GM21619 (cell line): ENCODE results near the gene CDH22.

Source experiments
- ATAC-seq: cut with Tn5 transposase; IDR thresholded peaks from one replicate; pipeline ENCODE4 v1.9.1; 2021; ENCODE audit not compliant: unreplicated experiment

The CDH22 gene

GRCh38 chr20:46343348-46343974, 35.2 kb upstream of the CDH22 start:
- no peak for ATAC-seq

DNA sequence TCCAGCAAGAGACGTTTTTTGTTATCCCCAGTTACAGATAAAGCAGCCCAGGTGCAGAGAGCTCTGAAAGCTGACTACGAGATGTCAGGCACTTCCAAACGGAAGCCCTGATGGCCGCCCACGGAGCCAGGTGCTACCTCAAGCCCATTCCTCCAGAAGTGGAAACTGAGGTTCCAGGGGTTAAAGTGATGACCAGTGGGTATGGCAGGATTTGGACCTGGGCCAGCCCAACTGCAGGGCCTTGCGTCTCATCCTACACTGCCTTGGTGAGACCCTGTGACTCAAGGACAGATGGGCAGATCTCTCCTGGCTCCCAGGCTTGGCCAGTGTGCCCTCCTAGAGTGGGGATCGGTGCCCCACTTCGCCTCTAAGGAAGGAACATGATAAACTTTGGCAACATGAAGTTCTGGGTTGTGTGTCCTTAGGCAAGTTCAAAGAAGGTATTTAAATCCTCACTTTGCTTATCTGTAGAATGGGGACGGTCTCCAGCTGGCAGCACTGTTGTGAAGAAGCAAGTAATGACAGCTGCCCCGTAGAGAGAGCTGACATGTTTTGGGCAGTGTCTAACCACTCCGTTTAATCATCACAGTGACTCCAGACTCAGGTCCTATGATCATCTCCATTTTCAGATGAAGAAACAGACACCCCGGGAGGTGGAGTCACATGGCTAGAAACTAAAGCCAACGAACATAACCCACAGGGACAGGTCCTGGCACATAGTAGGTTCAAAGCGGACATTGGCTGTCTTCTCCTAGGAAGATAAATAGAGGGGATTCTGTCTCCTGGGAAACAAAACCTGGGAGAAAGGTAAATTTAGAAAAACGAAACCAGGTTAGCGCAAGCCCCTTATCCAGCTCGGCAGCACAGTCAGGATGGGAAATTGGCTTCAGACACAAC, 34.4 kb upstream of the CDH22 start:
- no peak for ATAC-seq

- ATAC-seq = no peak
These were observed 33.7 kb upstream of the CDH22 start for GRCh38 chr20:46342010-46342378.

GRCh38 chr20:46341074-46342009, 33.0 kb upstream of the CDH22 start:
- ATAC-seq = no peak

GRCh38 chr20:46339037-46339436, 30.7 kb upstream of the CDH22 start:
- no peak for ATAC-seq

- ATAC-seq = no peak
These were observed 28.4 kb upstream of the CDH22 start for GRCh38 chr20:46336735-46337134.

DNA sequence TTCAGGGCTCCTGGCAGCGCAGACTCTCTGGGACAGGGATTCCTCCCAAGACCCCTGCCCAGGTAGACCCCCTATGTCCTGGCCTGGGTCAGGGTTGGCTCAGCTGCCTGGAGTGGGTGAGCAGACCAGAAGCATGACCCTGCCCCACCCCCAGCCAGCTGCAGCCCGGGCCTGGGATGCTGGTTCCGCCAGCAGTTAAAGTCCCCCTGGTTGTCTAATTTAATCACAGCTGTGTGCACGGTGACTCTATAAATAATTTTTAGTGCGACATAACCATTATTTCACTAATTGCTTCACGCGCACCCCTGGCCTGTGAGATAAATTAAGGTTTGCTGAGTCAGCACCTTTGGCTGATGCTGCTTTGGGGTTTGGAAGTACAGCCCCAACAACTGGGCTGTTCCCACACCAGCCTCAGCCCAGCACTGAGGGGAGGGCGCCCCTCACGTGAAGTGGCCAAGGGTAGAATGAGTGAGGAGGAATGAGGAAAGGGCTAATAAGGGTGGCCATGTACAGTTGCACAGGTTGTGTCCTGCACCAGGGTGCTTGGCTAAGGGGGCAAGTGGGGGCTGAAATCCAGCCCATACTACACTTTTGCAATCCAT, 26.1 kb upstream of the CDH22 start:
- no peak for ATAC-seq

- no peak for ATAC-seq
These were observed 25.1 kb upstream of the CDH22 start for GRCh38 chr20:46333161-46333991.

DNA sequence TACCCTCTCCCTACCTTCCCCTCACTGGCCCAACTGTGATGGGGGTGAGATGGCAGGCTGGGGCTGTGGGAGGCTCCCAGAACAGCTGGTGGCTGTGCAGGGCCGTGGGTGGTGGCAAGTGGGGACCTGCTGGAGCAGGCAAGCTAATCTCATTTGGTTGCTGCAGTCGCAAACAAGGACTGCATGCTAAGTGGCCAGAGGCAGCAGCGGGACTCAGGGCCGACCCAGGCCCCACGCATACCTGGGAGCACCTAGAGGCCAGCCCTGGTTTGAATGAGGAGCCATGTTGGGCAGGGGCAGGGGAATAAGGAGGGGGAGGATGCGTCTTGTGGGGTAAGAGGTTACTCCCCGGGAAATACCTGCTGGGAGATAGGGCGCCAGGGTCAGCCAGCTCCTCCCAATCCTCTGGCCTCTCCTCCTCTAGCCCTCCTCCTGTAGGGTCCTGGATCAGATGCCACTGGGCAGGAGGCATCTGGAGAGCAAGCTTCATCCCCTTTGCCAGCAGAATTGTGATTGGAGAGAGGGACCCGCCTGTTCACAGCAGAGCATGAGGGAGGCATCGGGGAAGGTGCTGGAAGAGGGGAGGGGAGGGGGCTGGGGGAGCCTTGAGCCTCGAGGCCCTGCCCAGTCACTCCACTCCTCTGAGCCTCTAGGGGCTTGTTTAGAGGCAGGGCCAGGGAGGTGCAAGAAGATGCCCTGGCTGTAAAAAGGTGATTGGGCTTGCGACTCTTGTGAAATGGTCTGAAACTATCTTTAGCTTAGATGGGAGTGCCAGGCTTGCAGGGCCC, 24.3 kb upstream of the CDH22 start:
- ATAC-seq = no peak

DNA sequence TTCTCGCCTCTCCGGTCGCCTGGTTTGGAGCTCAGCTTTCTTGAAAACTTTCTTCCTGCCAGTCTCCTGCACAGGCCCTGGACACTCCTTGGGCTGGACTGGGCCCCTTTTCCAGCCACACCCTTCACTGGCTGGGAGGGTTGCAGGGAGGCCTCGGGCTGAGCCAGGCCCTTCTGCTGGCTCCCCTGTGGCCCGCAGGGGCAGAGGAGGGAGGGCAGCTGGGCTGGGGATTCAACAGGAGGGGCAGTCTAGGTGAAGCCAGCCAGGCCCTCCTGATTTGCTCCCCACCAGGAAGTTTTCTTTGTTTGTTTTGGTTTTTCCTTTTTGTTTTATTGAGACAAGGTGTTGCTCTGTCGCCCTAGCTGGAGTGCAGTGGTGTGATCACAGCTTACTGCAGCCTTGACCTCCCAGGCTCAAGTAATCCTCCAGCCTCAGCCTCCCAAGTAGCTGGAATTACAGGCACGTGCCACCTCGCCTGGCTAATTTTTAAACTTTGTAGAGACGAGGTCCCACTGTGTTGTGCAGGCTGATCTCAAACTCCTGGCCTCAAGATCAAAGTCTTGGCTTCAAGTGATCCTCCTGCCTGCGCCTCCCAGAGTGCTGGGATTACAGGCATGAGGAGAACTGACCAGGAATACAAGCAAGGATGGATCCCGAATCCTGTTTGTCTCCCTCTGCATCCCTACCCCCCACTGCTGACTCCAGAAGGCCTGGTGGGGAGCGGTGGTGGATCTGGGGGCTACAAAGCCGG, 23.5 kb upstream of the CDH22 start:
- ATAC-seq = no peak

DNA sequence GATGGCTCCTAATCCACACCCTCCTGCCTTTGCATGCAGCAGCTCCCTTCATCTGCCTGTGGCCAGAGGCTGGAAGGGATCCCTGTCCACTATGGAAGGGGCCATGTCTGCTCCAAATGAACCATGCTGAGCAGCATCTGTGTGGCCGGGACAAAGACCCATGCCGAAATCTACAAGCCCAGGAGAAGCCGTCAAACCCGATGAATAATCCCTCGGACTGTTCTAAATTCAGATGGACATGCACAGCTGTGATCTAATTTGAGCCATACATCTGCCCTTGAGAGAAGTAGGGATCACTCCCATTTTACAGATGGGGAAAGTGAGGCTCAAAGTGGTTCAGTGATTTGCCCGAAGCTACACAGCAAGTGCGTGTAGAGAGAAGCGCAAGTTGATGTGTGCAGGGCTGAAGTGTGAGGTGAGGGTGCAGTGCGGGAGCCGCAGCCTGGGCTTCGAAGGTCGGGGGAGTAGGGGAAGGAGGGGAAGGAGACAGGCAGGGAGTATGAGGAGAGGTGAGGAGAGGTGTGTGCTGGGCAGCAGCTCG, 22.6 kb upstream of the CDH22 start:
- no peak for ATAC-seq

DNA sequence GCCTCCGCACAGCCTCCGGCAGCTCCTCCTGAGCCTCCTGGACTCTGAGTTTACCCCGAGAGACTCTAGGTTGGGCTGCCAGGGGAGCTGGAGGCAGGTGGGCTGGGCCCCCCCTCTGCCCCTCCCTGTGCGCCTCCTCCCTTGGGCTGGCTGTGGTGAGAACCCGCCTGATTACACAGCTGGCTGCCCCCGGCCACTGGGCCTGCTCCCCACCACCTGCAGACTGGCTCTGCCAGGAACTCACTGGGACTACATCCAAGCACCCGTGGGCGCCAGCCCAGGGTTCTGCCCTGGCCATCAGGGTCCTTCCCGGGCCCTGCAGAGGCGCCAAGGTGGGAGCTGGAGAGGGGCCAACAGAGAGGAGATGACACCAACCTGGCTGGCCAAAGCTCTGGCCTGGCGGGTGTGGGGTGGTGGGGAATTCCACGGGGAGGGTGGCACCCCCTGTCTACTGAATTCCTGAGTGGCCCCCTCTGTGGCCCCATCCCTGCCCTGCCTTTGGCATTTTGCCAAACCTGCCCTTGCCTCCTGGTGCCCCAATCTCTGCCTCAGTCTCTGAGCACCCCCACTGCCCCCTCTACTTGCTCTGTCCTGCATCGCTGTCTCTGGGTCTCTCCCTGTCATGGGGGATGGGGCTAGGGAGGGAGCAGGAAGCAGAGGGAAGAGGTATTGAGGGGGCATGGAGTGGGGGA, 21.9 kb upstream of the CDH22 start:
- ATAC-seq = no peak

GRCh38 chr20:46328200-46328882, 20.0 kb upstream of the CDH22 start:
- ATAC-seq = no peak

DNA sequence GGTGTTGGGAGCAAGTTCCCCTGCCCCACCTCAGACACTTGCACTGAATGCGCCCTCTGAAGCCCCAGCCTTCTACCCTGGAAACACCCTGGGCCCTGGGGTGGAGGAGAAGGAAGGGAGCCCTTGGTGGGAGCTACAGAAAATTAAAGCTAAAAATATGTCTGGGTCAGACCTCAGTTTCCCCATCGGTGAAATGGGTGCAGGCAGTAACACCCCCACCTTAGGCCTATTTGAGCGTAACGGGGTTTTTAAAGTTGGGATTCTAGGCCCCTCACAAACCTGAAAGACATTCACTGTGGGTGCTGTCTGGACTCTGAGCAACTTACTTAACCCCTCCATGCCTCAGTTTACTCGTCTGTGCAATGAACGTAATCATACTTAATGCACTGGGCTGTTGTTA, 19.3 kb upstream of the CDH22 start:
- ATAC-seq = no peak

DNA sequence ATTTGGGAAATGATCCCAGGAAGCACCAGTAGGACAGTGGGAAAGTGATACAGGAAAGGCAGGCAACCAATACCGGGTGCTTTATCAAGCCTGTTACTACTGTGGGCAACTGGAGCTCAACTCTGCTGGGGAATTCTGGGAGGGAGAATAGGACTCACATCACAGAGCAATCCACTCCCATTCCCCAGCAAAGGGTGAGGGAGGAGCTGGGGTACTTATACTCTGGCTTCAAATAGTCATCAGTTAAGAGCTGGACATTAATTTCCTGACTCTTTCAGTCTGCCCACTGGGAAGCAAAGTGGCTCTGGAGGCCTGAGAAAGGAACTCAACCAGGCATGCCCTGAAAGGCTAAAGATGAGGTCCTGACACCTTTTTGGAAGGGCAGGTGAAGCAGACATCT, 17.5 kb upstream of the CDH22 start:
- no peak for ATAC-seq

GRCh38 chr20:46324960-46325703, 16.8 kb upstream of the CDH22 start:
- ATAC-seq = no peak

DNA sequence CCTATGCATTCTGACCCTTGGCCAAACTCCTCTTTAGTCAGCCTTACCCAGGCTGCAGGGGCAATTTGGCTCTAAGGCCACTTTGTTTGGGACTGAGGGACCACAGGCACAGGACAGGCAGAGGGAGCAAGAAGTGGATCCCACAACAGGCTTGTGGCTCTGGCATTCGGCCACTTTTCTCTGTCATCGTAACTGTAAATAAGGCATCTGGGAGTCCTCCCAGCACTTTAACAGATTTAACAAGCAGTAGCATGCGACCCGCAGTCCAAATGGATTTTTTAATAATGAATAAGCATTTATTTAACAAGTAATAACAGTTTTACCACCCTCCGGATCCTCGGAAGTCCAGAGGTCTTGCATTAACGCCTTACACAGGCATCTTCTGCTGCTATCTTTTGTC, 16.1 kb upstream of the CDH22 start:
- no peak for ATAC-seq
